UCSD-AML1 (cell line): Measurements from ENCODE around the gene FIBCD1.

ENCODE experiments used
- DNase-seq: peaks from one replicate; lab custom pipeline; 2025; ENCODE audit not compliant: unreplicated experiment; lab: John Stamatoyannopoulos, UW

FIBCD1 gene

DNA sequence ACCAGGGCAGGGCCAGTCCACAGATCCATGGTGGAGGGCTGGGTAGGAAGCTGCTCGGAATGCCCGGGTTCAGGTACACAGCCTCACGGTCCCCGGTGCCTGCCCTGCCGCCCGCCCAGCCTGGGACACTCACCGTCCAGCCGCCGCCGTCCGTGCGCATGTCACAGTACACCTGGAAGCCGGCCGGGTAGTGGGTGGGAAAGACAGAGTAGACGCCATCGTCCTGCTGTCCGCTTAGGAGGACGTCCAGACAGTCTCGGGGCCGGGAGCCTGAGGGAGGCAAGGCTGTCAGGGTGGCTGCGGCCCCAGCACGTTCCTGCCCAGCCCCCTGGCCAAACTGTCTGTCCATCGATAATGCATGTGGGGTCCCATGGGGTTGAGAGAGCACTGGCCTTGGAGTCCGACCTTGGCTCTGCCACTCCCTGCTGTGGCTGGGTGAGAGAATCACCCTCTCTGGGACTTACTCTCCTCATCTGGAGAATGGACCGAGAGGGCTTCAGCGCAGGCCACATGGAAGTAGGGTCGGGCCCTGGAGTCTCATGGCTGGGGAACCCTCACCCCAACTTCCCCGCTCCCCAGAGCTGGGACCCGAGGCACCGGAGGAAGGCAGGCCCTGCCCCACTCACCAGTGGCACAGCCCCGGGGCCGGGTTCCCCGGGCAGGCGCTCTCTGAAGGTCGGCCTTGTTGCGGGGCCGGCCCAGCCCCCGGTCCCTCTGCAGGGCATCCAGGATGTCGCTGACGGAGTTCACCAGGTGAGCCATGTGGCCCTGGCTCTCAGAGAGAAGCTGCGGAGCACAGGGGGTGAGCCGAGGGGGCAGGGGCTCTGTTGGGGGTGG, 15.2 kb downstream of the FIBCD1 start:
- no peak for DNase-seq

DNA sequence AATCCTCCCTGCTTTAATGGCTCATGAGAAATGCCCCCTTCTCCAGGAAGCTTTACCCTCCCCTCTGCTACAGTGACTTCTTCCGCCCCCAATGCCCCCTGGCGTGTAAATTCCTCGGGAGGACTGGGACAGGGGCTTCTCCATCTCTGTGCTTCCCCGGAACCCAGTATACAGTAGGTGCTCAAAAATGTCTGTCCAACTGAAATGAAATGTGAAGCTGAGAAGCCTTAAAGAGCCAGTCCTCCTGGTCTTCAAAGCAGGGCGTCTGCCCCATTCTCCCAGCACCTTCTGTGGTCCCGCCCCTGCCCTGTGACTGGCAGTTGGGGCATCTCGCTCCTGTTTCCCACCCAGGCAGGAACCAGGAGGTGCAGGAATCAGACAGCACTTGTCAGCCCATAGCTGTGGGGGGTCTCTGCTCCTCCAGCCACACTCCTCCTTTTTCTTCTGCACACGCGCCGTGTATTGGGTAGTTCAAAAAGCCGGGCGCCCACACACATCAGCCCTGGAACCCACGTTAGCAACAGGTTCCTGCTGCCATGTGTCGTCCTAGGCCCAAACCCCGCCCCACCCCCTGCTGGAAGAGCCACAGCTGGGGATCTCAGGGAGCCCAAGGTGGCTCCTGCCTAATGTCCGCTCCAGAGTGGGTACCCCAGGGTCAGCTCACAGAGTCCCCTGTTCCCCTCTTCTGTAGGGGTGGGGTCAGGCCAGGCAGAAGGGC, 16.0 kb downstream of the FIBCD1 start:
- DNase-seq, result no peak

- no peak for DNase-seq
Observed at GRCh38 chr9:130921989-130922892, 16.8 kb downstream of the FIBCD1 start.

DNA sequence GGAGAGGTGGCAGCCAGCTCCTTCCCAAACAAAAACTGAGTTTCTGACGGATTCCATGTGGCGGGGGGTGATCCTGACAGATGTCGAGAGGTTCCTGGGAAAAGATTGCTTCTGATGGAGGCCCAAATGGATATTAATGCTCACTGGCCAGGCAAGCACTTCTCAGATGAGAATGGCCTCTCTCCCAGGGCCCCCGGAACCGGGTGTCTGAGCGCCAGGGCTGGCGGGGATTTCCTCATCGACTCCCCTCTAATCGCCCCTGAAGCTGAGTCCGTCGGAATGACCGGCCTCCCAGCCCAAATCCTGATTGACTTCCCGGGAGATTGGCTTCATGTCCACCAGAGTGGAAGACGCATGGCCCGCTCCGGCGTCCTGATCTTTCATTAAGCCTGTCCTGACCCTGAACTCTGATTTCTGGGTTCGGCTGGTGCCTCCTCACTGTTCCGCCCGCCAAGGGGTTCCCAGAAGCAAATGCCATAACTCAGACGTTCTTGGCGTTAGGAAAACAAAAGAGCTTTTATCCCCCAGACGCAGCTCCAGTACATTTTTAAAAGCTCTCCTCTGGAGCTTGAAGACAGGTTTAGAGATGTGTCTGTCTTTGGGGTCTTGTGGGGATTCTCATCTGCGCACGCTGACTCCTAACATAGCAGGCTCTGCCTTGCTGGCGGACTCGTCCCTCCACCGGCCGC, 17.6 kb downstream of the FIBCD1 start:
- DNase-seq, result no peak

- no peak for DNase-seq
Observed at GRCh38 chr9:130920762-130921299, 18.2 kb downstream of the FIBCD1 start.

- no peak for DNase-seq
Observed at GRCh38 chr9:130920233-130920632, 18.8 kb downstream of the FIBCD1 start.

DNA sequence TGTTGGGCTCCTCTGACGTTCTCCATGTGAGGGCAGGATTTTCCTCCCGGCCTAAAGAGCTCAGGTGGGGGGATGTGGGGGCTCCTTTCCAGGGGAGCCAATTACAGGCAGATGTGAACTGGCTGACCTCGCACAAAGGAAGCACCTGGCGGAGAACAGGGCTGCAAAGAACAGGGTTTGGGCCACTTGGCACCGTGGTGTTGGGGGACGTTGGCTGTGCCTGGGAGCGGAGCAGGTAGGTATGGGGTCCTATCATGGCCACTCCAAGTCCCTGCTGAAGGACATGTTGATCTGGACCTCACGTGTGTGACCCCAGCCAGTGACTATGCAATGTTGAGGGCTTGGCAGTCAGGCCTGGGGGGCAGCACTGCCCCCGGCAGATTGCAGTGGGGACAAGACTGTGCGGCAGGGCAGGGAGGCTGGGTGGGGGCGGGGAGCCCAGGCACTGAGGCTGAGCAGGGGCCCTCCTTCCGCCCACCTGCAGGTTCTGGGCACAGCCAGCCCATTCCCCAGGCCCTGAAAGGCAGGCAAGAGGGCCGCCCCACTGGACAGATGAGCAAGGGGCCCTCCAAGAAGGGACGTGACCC, 19.4 kb downstream of the FIBCD1 start:
- no peak for DNase-seq

DNA sequence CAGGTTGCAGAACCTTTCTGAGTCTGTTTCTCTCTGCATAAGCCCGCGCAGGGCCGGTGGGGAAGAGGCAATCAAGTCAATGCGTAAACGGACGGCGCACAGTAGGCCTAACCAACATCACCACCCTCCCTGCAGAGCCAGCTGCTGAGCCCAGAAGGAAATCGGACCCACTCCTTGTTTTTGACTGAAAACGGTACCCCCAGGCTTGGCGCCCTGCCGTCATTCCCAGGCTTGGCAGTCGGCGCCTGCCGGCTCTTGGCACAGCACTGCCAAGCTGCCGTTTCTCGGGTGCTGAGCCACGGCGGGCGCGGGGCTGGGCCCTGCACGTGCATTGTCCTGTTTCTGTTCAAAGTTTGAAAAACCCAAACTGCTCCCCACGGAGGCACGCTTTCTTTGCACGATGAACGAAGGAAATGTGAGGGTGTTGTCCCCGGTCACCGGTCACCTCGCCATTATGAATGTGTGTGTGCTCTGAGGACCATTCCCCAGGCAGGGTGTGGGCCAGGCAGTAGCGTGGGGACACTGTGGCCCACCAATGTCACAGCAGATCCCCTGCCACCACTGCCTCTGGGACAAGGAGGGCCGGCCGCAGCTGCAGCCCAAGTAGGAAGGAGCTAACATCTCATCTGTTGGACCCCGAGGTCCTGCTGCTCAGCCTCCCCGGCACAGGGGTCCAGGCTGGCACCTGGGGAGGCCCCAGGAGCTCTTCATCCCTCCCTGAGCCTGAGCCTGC, 20.1 kb downstream of the FIBCD1 start:
- DNase-seq, result no peak

DNA sequence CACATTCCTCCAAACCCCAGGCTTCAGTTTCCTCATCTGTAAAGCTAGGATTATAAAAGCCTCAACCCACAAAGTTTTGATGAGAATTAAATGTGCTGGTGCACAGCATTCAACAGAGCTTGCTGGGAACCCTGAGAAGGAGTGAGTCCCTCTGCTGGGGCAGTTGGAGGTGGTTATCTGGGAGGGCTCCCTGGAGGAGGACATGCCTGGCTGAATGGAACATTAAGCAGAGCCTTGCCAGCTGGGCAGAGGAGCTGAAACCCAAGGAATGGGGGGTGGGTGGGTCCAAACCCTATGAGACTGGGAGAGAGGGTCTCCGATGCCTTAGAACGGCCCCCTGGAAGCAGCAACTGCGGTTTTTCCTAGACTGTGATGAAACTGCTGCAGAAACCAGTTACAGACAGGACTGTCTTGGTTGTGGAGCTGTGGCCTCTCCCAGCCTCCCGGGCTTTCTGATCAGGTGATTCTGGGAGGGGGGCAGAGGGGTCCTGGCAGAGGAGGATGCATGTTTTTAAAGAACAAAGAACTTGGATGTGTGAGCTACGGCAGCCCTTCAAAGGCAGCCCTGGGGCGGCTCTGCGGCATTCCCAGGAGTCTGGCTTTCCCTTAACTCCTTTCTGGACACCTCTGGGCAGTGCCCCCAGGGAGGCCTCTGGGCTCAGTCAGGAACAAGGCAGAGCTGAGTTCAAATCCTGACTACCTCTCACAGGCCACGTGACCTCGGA, 20.8 kb downstream of the FIBCD1 start:
- DNase-seq, result no peak

- no peak for DNase-seq
Observed at GRCh38 chr9:130917168-130917960, 21.7 kb downstream of the FIBCD1 start.

DNA sequence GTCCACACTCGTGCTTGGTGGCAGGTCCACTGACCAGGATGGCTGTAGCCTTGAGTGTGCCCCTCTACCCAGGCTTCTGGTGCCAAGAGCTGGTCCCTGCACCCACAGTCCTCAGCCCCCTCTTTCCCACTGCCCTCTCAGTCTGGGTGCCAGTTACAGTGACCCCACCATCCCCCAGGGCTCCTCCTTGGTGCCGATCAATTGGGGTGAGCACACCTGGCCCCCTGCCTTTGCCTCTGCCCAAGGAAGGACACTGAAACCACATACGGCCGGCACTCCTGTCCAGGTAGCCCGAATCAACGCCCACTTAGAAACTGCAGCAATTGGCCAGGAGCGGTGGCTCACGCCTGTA, 24.0 kb downstream of the FIBCD1 start:
- DNase-seq, result no peak

DNA sequence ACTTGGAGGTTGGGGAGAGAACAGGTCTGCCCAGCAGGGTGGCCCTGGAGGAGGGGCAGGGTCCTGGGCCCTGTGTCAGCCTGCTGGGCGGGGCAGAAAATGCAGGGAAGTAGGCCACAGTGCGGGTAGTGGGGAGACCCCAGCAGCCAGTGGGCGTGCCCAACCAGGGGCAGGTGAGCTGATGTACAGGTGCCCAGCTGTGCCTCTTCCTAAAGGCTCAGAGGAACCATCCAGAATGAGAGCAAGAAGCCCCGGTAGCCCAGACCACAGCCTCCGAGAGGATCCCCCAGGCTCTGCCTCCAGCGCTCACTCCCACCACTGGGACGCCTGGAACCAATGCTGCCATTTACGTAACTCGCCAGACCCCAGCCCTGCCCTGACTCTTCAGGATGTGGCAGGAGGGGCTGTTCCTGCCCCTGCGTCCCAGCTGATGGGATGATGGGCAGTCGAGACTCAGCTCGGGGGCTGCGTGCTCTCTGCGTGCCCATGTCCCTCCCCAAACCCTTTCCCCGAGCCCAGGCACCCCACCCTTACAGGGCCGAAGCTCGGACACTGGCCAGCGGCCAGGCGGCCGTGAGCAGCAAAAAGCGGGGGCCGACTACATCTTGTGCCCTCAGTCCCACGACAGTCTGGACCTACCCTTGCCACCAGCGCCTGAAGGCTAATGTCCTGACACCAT, 24.5 kb downstream of the FIBCD1 start:
- no peak for DNase-seq

GRCh38 chr9:130913599-130914416, 25.2 kb downstream of the FIBCD1 start:
- DNase-seq, result no peak

GRCh38 chr9:130912932-130913598, 26.0 kb downstream of the FIBCD1 start:
- DNase-seq, result no peak

DNA sequence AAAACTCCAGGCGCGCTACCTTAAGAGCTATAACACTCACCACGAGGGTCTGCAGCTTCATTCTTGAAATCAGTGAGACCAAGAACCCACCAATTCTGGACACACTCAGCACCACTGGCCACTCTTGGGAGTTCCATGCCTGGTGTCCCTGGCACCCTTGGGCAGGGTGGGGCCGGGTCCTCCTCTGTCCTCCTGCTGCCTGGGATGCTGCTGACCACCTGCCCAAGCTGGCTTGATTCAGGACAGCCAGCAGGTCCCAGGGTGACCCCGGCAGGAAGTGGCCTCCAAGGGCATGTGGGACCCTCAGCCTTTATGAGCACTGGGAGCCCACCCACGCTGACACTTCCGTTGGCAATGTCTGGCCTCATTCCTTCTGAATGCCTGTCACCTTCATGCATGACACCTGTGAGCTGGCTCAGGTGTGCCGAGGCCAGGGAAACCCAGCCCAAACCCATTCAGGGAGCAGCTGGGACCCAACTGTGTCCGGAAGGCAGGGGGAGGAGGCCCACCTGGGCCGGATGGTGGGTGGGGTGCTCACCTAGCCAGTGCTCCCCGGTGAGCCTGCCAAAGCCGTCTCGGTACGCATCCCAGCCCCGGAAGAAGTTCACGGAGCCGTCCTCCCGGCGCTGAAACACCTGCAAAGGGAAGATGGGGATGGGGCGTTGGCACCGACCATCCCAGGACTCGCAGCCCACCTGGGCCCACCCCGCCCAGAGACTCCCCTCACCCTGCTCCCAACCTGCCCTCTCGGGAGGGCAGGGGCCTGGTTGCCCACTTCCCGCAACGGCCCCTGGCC, 27.6 kb downstream of the FIBCD1 start:
- DNase-seq, result no peak
